GM18951 (cell line): ENCODE results near the gene NRGN.

ENCODE experiments used
- POLR2A ChIP-seq: IDR thresholded peaks from 4 replicates; pipeline ENCODE4 v1.6.1; 2011; ENCODE audit warnings: mild to moderate bottlenecking; ENCODE audit not compliant: insufficient read length, insufficient read depth; ENCODE audit errors: extremely low read depth
- in situ Hi-C: fragments of 300-500 bp; cut with MboI; formaldehyde crosslinking; loops from one replicate; pipeline ENCODE4 v1.12.0; 2022; ENCODE audit warnings: low sequenced_read_pairs, mixed read lengths, inconsistent platforms; ENCODE audit not compliant: unreplicated experiment

The NRGN gene

DNA sequence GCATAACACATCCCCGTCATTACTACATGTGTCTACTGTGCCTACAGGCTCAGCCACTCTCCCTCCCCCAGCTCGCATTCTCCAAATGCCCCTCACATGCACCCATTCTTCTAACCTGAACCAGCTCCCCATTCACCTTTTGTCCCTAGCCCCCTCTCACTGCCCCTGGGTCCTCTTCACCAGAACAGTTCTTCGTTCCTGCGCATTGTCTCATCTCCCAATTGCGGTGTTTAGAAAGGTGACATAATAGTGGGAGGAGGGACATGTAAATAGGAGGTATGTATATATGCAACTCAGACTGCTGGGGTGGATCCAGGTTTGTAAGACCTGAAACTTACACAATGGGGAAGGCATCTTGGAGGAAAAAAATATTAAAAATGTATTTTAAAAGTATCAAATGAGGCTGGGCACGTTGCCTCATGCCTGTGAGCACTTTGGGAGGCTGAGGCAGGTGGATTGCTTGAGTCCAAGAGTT is 17.0 kb downstream of the NRGN start:
- TF ChIP-seq POLR2A = no peak
- in situ Hi-C loops = no loop called here

DNA sequence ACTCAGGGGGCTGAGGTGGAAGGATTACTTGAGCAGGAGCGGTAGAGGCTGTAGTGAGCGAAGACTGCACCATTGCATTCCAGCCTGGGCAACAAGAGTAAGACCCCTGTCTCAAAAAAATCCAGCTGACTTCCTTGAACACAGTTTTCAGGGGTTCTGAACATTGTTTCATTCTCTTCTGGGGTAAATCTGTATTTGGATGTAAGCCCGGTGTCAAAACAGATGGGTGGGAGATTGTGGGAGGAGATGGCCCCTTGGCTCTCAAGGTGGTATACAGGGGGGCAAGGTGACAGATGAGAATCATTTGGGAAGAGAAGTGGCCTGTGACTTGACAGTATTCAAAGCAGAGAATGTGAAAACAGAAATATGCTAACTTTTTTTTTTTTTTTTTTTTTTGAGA is 17.6 kb downstream of the NRGN start:
- in situ Hi-C loops = no loop called here

DNA sequence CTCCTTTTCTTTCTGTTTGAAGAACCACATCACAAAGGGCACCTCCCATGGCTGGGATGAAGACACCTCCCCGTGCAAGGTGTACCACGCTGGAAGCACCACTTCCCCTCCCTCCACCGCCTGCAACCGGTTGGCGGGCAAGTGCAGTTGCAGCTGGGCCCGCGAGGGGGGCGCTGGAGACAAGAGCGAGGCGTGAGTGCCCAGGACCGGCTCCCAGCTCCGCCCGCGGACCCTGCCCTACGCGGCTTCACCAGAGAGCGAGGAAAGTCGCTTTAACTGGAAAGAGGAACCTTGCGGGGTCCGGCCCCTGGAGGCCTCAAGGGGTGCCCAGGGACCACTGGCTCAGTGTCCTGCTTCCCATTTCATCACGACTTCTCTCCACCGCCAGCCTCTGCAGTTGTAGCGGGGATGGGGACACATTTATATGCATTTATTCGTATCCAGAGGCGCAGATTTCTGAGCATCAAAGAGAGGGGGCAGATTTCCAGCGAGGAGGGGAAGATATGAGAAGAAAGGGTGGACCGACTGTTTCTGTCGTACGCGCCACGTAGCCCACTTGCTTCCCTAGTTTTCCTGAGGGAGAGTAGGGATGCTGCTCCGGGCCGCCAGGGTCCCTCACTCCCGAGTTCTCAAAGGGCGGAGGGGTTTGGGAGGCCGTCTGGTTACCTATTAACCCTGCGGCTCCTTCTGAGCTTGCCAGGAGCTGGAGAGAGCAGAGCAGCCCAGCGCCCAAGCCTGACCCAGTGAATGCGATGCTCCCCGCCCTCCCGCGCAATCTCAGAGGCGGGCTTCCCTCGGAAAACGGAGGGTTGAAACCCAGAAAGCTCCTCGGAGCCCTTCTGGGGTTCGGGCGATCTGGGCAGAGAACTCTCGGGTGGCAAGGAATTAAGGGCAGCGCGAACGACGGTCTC is 18.9 kb downstream of the NRGN start:
- in situ Hi-C loops = no loop called here
- TF ChIP-seq POLR2A = no peak

More for the DNA sequence above, 17.6 kb downstream of the NRGN start:
- no peak for TF ChIP-seq POLR2A

DNA sequence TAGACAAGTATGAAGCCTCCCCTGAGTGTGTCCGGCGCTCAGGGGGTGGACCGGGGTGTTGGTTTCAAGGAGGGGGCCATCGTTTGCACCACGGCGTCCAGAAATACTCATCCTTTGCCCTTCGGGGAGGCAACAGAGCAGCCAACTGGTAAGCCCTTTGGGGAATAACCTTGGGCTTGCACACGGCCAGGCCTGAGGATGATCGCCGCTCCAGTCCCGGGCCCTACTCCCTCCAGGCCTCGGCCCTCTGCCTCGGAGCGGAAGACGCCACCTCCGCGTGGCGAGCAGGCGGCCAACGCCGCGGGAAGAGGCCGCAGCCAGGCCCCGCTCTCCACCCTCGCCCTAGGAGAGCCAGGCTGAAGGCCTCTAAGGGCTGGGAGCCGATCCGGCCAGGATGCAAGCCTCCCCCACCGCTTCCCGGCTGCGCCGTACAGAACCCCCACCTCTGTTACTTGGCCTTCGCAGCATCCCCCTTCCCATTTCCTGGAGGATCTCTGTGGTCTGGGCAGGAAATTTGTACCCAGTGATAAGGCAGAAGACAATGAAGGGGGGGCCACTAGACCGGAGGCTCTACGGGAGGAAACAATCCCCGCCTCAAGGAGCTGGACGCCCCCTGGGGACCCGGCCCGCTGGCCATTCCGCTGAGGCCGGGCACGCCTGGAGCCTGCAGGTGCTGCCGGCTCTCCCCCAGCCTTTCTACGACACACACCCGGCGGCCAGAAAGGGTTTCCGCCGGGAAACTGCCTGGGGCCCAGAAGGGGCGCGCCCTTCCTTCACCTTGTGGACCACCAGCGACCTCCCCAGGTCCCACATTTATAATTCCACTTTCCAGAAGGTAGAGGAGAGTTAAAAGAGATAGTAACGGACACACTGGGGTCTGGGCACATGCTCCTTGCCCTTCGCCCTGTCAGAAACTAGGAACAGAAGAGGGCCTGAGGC is 19.8 kb downstream of the NRGN start:
- in situ Hi-C loops = loop anchor here (10.0 kb wide), 1 partner anchor 85 kb away; the partner anchor contains the start of genes SIAE and SPA17
- peak; percentile 33 for TF ChIP-seq POLR2A

DNA sequence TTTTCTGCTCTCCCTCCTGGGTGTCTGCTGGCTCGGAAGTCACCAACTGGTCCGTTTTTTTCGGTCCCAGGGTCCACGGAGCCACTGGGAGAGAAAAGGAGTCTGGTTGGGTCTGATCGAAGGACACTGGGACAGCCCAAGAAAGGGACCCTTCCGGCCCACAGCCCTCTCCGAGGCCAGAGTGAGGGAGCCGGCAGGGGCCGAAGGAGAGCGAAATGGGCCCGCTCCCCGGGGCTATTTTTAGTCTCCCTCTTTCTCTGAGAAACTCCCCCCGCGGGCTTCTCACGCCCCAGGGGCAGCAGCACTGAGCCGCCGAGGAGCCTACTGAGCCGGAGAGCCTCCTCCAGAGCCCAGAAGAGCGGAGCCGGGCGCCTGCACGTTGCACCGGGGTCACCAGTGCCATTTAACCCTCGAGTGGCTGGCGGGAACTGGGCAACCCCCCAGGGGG is 20.5 kb downstream of the NRGN start:
- in situ Hi-C loops = loop anchor here (10.0 kb wide), 1 partner anchor 85 kb away; the partner anchor contains the start of genes SIAE and SPA17
- peak; percentile 35 for TF ChIP-seq POLR2A

DNA sequence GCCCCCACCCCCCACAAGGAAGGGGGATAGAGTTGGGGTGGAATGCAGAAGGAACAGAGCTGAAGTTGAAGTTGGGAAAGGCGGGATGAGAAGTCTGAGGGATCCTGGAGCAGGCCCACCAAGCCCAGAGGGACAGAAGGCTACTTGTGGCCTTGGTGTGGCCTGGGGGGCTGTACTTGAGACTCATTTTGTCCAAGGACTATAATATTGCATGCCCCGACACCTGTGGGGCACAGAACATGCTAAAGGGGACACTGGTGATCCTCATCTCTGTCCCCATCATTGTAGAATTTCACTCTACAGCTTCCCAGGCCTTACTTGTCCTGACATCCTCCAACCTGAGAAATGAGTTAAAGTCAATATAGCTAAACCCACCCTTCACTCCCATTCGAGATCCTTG is 21.1 kb downstream of the NRGN start:
- in situ Hi-C loops = loop anchor here (10.0 kb wide), 1 partner anchor 86 kb away; the partner anchor contains the start of genes SIAE and SPA17
- no peak for TF ChIP-seq POLR2A

DNA sequence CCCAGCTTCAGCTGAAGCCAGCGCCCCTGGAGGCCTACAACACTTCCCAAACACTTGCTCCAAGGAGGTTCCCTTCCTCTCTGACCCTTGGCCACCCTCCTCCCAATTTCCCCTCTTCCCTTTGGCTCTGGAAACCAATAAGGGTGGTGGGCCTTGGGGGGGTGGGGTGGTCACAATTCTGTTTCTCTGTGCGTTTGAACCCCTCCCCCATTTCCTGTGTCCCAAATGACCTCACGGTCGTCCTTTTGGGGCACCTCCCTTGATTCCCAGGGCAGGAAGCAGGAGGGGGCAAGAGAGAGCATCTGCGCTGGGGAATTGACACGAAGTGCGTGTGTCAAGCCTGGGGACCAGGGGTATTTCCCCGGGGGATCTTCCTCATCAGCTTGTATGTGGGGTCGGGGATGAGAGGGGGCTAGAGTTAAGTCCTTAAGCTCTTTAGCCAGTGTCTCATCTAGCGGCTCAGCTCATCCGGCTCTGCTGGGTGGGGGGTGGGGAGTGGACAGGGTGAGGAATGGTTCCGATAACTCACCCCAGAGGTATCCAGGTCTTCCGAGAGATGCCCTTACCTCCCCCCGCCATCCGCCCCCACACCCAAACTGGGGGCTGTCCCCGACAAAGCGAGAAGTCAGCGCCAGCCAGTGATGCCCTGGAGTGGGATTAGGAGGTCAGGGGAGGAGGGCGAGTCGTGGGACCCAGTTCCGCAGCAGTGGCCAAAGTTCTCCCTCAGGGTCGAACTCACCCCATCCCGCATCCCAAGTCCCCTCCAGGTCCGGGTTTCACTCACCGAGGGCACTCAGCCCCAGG is 21.8 kb downstream of the NRGN start:
- TF ChIP-seq POLR2A = no peak
- in situ Hi-C loops = loop anchor here (10.0 kb wide), 1 partner anchor 87 kb away; the partner anchor contains the start of genes SIAE and SPA17

DNA sequence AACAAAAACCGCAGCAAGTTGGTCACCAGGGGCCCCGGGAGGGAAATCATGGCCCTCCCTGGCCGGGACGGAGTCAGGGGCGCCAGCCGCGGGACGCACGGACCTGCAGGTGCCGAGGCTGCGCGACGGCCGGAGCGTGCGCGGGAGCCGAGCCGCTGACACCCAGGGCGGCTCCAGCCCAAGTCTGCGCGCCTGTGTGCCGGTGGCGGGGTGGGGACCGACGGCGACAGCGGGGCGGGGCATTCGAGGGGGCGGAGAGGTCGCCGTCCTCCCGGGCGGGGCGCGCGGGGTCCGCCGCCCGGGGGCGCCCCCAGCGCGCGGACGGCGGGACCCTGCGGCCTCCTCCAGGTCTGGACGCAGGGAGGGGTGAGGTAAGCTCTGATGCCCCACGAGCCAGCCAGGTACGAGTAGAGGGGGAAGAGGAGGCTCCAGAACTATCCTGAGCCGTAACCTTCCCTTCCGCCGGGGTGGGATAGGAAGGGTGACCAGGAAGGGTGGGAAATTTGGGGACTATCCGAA is 22.4 kb downstream of the NRGN start, which contains the start of gene ESAM:
ESAM (minus strand) TSS at position 186 of the 519 bp plus-strand sequence; CDS start at position 50, 136 bp downstream.
- peak; percentile 98 for TF ChIP-seq POLR2A
- in situ Hi-C loops = loop anchor here (10.0 kb wide), 1 partner anchor 87 kb away; the partner anchor contains the start of genes SIAE and SPA17

DNA sequence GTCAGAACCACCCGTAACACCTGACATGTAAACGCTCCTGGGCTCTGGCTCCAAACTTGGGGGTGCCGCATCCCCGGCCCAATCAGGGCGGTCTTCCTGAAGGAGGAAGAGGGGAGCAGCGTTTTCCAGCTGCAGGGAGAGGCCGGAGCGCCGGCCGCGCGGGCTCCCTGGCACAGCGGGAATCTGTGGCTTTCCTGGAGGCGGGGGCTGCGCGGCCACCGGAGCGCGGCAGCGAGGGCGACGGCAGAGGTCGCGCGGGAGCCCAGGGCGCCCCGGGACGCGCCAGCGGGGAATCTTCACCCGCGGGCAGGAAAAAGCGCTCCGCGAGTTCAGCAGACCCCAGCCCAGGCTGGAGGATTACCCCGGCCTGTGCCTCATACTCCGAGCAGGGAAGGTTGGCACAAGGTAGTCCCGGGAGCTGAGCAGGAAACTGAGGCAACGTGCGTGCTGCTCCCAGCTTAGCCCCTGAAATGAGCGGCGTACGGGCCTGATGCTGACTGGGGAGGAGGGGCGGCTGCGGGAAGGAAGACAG is 22.9 kb downstream of the NRGN start:
- TF ChIP-seq POLR2A = no peak
- in situ Hi-C loops = loop anchor here (10.0 kb wide), 1 partner anchor 88 kb away; the partner anchor contains the start of genes SIAE and SPA17

DNA sequence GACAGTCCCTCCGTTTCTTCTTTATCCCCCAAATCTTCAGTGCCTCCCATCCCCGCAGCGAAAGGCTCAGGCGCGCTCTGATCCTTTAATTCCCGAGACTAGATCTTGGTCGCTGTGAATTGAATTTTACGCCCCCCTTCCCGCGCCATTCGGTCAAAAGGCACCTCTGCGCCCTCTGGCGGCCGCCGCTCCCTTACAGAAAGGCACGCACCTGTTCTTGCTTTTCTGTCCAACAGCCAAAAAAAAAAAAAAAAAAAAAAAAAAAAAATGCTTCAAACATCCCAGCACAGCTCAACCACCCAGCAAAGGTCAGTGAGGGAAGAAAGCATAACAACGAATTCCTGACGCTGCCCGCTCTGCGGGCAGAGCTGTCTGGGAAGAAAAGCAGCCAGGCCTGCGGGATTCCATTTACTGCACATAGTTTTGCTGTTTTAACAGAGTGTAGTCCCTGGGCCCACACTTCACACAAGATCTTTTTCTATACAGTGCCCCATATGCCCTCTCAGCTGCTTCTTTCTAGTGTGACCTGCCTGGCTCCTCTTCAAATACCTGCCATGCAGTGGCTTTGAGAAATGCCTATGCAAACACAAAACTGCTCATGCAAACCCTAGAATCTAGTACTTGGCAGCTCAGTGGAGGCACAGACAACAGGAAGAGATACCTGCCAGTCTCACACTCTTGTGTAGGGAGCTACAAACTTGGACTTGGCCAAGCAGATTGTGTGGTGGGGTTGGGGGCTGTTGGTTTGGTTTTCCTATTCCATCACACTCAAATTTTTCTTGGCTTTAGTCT is 23.6 kb downstream of the NRGN start:
- TF ChIP-seq POLR2A = no peak
- in situ Hi-C loops = loop anchor here (10.0 kb wide), 1 partner anchor 89 kb away; the partner anchor contains the start of genes SIAE and SPA17
